Heart left ventricle (tissue), 13 donors: ENCODE results near the gene ITPRIPL1.

Experiments
- POLR2A ChIP-seq, 2 donors: fragments of 450-650 bp; IDR thresholded peaks; one replicate each; pipeline ENCODE4 v1.6.1; 2017; ENCODE audit warnings: antibody characterized with exemption in 2 of 2, mild to moderate bottlenecking in 2 of 2, moderate library complexity in 2 of 2
- TF ChIP-seq, protein P1 (sequence below), 12 donors: fragments of 200-600 bp; sonication (generic) in 4 of 12; IDR thresholded peaks; one replicate each; pipeline versions ENCODE4 v1.5.0 to v1.8.0; 2018 to 2022; ENCODE audit warnings: antibody characterized with exemption in 12 of 12, mild to moderate bottlenecking in 5 of 12
- donor health status: ischemic (EF 13 %, LVEDD 7.1; RV severe dilation, severe dysfunction).
- donor health status: DM: no; HTN: yes; CAD: no.
- donor health status: DM: no; HTN: no; CAD: no.
- donor health status: ischemic (EF 25% LVEDD 6.9; RV normal size, moderate dysfunction).
- donor health status: ischemic (EF 25% LVEDD 5.7; RV mildly dilated, moderate dysfunction).
- donor health status: ischemic (EF 35%, LVEDD 5.7; RV mildly dilated, moderate dysfunction).
- donor health status: nonischemic (EF 11% LVEDD 7.7; RV severe dilation, severe dysfunction).
- donor health status: DM: yes; HTN: yes; CAD: no.
- donor health status: PGD.
- donor health status: ischemic (EF 29% LVEDD 5.4; RV normal size, mild dysfunction).
- donor health status: nonischemic (EF 23%, LVEDD 6.1; RV moderate dilation, normal function).

- TF ChIP-seq, protein P1, sequence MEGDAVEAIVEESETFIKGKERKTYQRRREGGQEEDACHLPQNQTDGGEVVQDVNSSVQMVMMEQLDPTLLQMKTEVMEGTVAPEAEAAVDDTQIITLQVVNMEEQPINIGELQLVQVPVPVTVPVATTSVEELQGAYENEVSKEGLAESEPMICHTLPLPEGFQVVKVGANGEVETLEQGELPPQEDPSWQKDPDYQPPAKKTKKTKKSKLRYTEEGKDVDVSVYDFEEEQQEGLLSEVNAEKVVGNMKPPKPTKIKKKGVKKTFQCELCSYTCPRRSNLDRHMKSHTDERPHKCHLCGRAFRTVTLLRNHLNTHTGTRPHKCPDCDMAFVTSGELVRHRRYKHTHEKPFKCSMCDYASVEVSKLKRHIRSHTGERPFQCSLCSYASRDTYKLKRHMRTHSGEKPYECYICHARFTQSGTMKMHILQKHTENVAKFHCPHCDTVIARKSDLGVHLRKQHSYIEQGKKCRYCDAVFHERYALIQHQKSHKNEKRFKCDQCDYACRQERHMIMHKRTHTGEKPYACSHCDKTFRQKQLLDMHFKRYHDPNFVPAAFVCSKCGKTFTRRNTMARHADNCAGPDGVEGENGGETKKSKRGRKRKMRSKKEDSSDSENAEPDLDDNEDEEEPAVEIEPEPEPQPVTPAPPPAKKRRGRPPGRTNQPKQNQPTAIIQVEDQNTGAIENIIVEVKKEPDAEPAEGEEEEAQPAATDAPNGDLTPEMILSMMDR (IDR thresholded peaks at IDR 0.05) = no peak
- TF ChIP-seq POLR2A (IDR thresholded peaks at IDR 0.05) = no peak
These were observed 20.5 kb upstream of the ITPRIPL1 start for GRCh38 chr2:96304606-96305005.
